GM12878 (cell line): ENCODE measurements around the gene SAP30L. TPM values are rescaled to one million over a fixed set of nuclear protein-coding genes. Genes with fewer than 3 reads are reported as not detected.

Source experiments
- ATAC-seq: fragments of 200-7000 bp; cut with Tn5 transposase; 3 replicates; pipeline ENCODE4 v1.9.1; 2020; ENCODE audit warnings: mild to moderate bottlenecking, moderate library complexity
- BruUV-seq: library from RNA; stranded (reverse); fragments of 400-500 nt; replicated peaks from 2 replicates; lab custom pipeline; 2021; lab: Mats Ljungman, UMichigan
- CTCF ChIA-PET: fragments of 300-600 bp; sonication (Branson Sonifier 250); formaldehyde crosslinking; extraction: SDS; loops from one replicate; lab custom pipeline; 2021; ENCODE audit warnings: inconsistent platforms; lab: Yijun Ruan, JAX
- POLR2A ChIA-PET: fragments of 350-600 bp; formaldehyde crosslinking; extraction: SDS; loops from one replicate; lab custom pipeline; 2021; ENCODE audit warnings: inconsistent platforms; lab: Charles Lee
- RAD21 ChIA-PET: fragments of 300-600 bp; sonication (Branson Sonifier 250); formaldehyde crosslinking; loops from one replicate; lab custom pipeline; 2023; ENCODE audit warnings: antibody characterized with exemption; ENCODE audit not compliant: unreplicated experiment; lab: Charles Lee
- SMC1A ChIA-PET: fragments of 300-600 bp; sonication (Branson Sonifier 250); formaldehyde crosslinking; loops from one replicate; lab custom pipeline; 2023; ENCODE audit not compliant: unreplicated experiment, uncharacterized antibody; lab: Charles Lee
- DNase-seq: peaks from one replicate; pipeline ENCODE4 v3.0.0-alpha.2; 2011; ENCODE audit warnings: low read depth, low spot score
- FAIRE-seq: peaks from 3 replicates; lab custom pipeline; 2011; peaks lifted over from hg19 to GRCh38; lab: Jason Lieb, UNC
- H2AFZ ChIP-seq: 2 replicates; pipeline ENCODE4 v1.6.0; 2011; ENCODE audit warnings: low read depth, low read length, control low read depth; ENCODE audit not compliant: control insufficient read depth
- H3K27ac ChIP-seq: 2 replicates; pipeline ENCODE4 v1.5.1; 2011; ENCODE audit warnings: control low read depth; ENCODE audit not compliant: control insufficient read depth, insufficient read depth
- H3K27me3 ChIP-seq, 2 experiments: replicated peaks in 1 of 2; 2 replicates each; pipeline versions ENCODE4 v1.6.0 to v1.6.1; 2011; ENCODE audit warnings: low read length in 1 of 2; ENCODE audit not compliant: control insufficient read depth in 2 of 2, insufficient read depth in 2 of 2
- H3K36me3 ChIP-seq, 2 experiments: 2 replicates each; pipeline ENCODE4 v1.5.1; 2011; ENCODE audit warnings: low read length in 1 of 2; ENCODE audit not compliant: control insufficient read depth in 2 of 2, insufficient read depth in 2 of 2
- H3K4me1 ChIP-seq: 2 replicates; pipeline ENCODE4 v1.6.1; 2011; ENCODE audit warnings: mild to moderate bottlenecking, low read length, moderate library complexity, mixed read lengths; ENCODE audit not compliant: control insufficient read depth, insufficient read depth
- H3K4me2 ChIP-seq: 2 replicates; pipeline ENCODE4 v1.6.0; 2011; ENCODE audit warnings: control low read depth; ENCODE audit not compliant: control insufficient read depth, insufficient read depth
- H3K4me3 ChIP-seq: fragments of 200-600 bp; sonication (generic); 2 replicates; pipeline ENCODE4 v1.5.1; 2016
- H3K79me2 ChIP-seq: 2 replicates; pipeline ENCODE4 v1.6.0; 2011; ENCODE audit warnings: low read length; ENCODE audit not compliant: control insufficient read depth, insufficient read depth
- H3K9ac ChIP-seq: 2 replicates; pipeline ENCODE4 v1.8.0; 2011; ENCODE audit warnings: low read length, control low read depth, mixed read lengths; ENCODE audit not compliant: control insufficient read depth, insufficient read depth
- H3K9me3 ChIP-seq: replicated peaks from 3 replicates; pipeline ENCODE4 v1.5.1; 2011; ENCODE audit warnings: mild to moderate bottlenecking, low read length; ENCODE audit not compliant: control insufficient read depth, insufficient read depth
- H4K20me1 ChIP-seq: 2 replicates; pipeline ENCODE4 v1.6.0; 2011; ENCODE audit not compliant: control insufficient read depth, insufficient read depth
- ETV6 ChIP-seq, 2 experiments: fragments of 450-650 bp in 1 of 2; IDR thresholded peaks in 1 of 2; conservative IDR thresholded peaks in 1 of 2; 2 replicates each; pipeline ENCODE4 v1.6.1; 2014; ENCODE audit warnings: antibody characterized with exemption in 1 of 2, borderline replicate concordance in 1 of 2, low read depth in 1 of 2, mild to moderate bottlenecking in 1 of 2, moderate library complexity in 1 of 2
- JUND ChIP-seq: IDR thresholded peaks from 2 replicates; pipeline ENCODE4 v1.6.1; 2012; ENCODE audit warnings: low read depth, mild to moderate bottlenecking, low read length, improper control_type of control experiment, moderate library complexity
- KDM1A ChIP-seq: fragments of 200-600 bp; sonication (generic); IDR thresholded peaks from 2 replicates; pipeline ENCODE4 v1.6.1; 2016; ENCODE audit warnings: borderline replicate concordance
- NR2F1 ChIP-seq: fragments of 450-650 bp; conservative IDR thresholded peaks from 2 replicates; pipeline ENCODE4 v1.6.1; 2017; ENCODE audit warnings: mild to moderate bottlenecking
- SREBF1 ChIP-seq: IDR thresholded peaks from 2 replicates; pipeline ENCODE4 v1.6.1; 2012; ENCODE audit warnings: mild to moderate bottlenecking, low read length
- SUZ12 ChIP-seq: fragments of 200-600 bp; sonication (generic); IDR thresholded peaks from one replicate; pipeline ENCODE4 v1.6.1; 2018; ENCODE audit warnings: antibody characterized with exemption, mild to moderate bottlenecking; ENCODE audit not compliant: unreplicated experiment
- ZNF687 ChIP-seq: fragments of 450-650 bp; IDR thresholded peaks from 2 replicates; pipeline ENCODE4 v1.6.1; 2017; ENCODE audit warnings: mild to moderate bottlenecking, moderate library complexity
- WGBS: methylation state at CpG from one replicate; pipeline ENCODE4 v1.1.6; 2016; ENCODE audit warnings: low lambda C conversion rate; ENCODE audit not compliant: insufficient replicate concordance, insufficient coverage; ENCODE audit errors: missing lambda C conversion rate; 5-methylcytosine and 5-hydroxymethylcytosine counted together
- in situ Hi-C: fragments of 300-500 bp; cut with MboI; formaldehyde crosslinking; loops from 9 replicates; pipeline ENCODE4 v1.14.3; 2018; ENCODE audit warnings: mixed read lengths
- intact Hi-C: fragments of 100-400 bp; cut with micrococcal nuclease; formaldehyde crosslinking; loops from one replicate; pipeline ENCODE4 v1.14.2; 2022; ENCODE audit not compliant: unreplicated experiment
- polyA plus RNA-seq, 11 experiments: library from polyadenylated mRNA; depleted of rRNA in 4 of 11; unstranded in 6 of 11; stranded (reverse) in 5 of 11; fragments of >200 nt; fragmentation: Nextera tagmentation in 4 of 11; fragmentation: Illumina TruSeq in 1 of 11; extraction: Ambion mirVana in 4 of 11; extraction: Trizol in 1 of 11; gene quantifications; 1 replicate in 1 of 11; 2 replicates in 10 of 11; pipeline versions ENCODE4 v1.2.1 to v1.2.3, GENCODE V29; 2011 to 2016; ENCODE audit warnings: inconsistent platforms in 2 of 11, missing spikeins in 2 of 11, low read depth in 1 of 11
- total RNA-seq, 4 experiments: library from RNA; depleted of rRNA in 3 of 4; stranded (reverse); fragments of >200 nt in 3 of 4; fragmentation: Illumina TruSeq in 1 of 4; extraction: Trizol in 1 of 4; gene quantifications; 2 replicates each; pipeline versions ENCODE4 v1.2.1 to v1.2.3, GENCODE V29; 2013 to 2021

The SAP30L gene
- total and polyA plus RNA-seq, 10 of the 15 experiments (the other 5 are each of a cell fraction or from before 2014, with no cell fraction given), result 2.4 to 36.8 (median 15.7) TPM

GRCh38 chr5:154506049-154506715 lies 60.4 kb downstream of the SAP30L start:
- Histone ChIP-seq H3K79me2 (no peaks in the 10 kb centered on the region), H3K9ac (no peak overlapping the region), H2AFZ (no peak overlapping the region), H4K20me1 (no peaks in the 10 kb centered on the region), H3K4me2 (no peak overlapping the region), H3K4me3 (no peak overlapping the region), H3K27ac (no peak overlapping the region), H3K27me3 (no peaks in the 10 kb centered on the region), H3K9me3 (no peaks in the 10 kb centered on the region), H3K4me1 (peaks cover 39% of the 10 kb centered on the region), H3K36me3 (no peaks in the 10 kb centered on the region; a peak in 1 of 4 replicates)
- ATAC-seq (no peak), DNase-seq (no peak), FAIRE-seq (no peak)
- no TSS peak for BruUV-seq
- ChIA-PET CTCF (interaction anchor here (1.1 to 2.1 kb wide), 3 partner anchors 10 to 38 kb away, joined by 3 to 6 read pairs (median 5); no protein-coding TSS in a partner anchor), RAD21 (interaction anchor here (1.6 to 4.0 kb wide), 2 partner anchors 10 to 37 kb away, joined by 3 to 19 read pairs; no protein-coding TSS in a partner anchor), SMC1A (interaction anchor here (1.0 kb wide), 1 partner anchor 40 kb away, joined by 3 read pairs; no protein-coding TSS in a partner anchor), POLR2A (interaction anchor here (0.6 to 1.0 kb wide), 2 partner anchors 10 to 447 kb away, joined by 3 to 7 read pairs; no protein-coding TSS in a partner anchor)
- intact Hi-C loops, result loop anchor here (10.0 kb wide), 1 partner anchor 249 kb away; the partner anchor contains the start of gene LARP1
- TF ChIP-seq ZNF687 (no peak), KDM1A (no peak), SUZ12 (no peak), JUND (no peak), ETV6 (conservative IDR thresholded peaks at IDR 0.05 in 1 of 2, IDR thresholded peaks at IDR 0.05 in 1 of 2; ENCODE audit: borderline replicate concordance in 1 of 2, low read depth in 1 of 2) (no peak), SREBF1 (no peak), NR2F1 (no peak)
- in situ Hi-C loops, result no loop called here
- 90% methylated on average over 7 of the region's 8 CpGs for WGBS
